ENCODE data around the gene RPS19BP1.
A peak's percentile ranks its signal among the peaks of the same experiment; 100 is the strongest.

RPS19BP1 gene

GRCh38 chr22:39536711-39537110, 4.2 kb upstream of the RPS19BP1 start:
- peaks cover 22 to 26% of the 10 kb centered on the region in 2 experiments for H3K4me1 ChIP-seq (ENCODE audit: control insufficient read depth in 1 of 2, insufficient read depth in 1 of 2, low read depth in 1 of 2, low read length in 1 of 2)
- H3K36me3 ChIP-seq, result no peaks in the 10 kb centered on the region
- no peaks in the 10 kb centered on the region for H3K9me3 ChIP-seq
- H3K27me3 ChIP-seq, result no peaks in the 10 kb centered on the region
- H3K27ac ChIP-seq, result no peak overlapping the region
- TF ChIP-seq CTCF (IDR thresholded peaks at IDR 0.05), result no peak
- no peak overlapping the region for H3K4me3 ChIP-seq (ENCODE audit: low read depth in 1 of 2, low read length in 1 of 2)

GRCh38 chr22:39535831-39536449, 3.4 kb upstream of the RPS19BP1 start:
- Histone ChIP-seq H3K27ac (no peak overlapping the region), H3K4me1 (ENCODE audit: control insufficient read depth in 1 of 2, insufficient read depth in 1 of 2, low read depth in 1 of 2, low read length in 1 of 2) (peaks cover 29 to 34% of the 10 kb centered on the region in 2 experiments), H3K27me3 (no peaks in the 10 kb centered on the region), H3K9me3 (no peaks in the 10 kb centered on the region), H3K36me3 (peaks cover 5% of the 10 kb centered on the region), H3K4me3 (ENCODE audit: low read depth in 1 of 2, low read length in 1 of 2) (no peak overlapping the region)
- no peak for TF ChIP-seq CTCF (IDR thresholded peaks at IDR 0.05)

DNA sequence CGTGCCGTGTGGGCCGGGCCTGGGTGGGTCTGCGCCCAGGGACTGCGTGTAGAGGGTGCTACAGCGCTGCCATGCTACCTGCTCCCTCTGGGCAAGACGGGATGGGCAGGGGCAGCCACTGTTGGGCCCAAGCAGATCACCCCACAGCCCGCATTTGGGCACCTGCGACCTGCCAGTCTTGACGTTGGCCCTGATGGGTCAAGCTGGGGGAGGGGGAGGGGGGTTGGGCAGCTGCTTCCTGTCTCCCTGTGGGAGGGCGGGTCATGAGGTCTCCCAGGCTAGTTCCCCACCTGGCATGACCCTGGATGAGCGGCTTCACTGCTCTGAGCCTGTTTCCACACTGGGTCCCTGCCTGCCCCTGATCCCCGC, 2.8 kb upstream of the RPS19BP1 start:
- H3K9me3 ChIP-seq, result no peaks in the 10 kb centered on the region
- H3K36me3 ChIP-seq, result peaks cover 11% of the 10 kb centered on the region
- no peaks in the 10 kb centered on the region for H3K27me3 ChIP-seq
- peaks cover 35 to 40% of the 10 kb centered on the region in 2 experiments for H3K4me1 ChIP-seq (ENCODE audit: control insufficient read depth in 1 of 2, insufficient read depth in 1 of 2, low read depth in 1 of 2, low read length in 1 of 2)
- no peak for TF ChIP-seq CTCF (IDR thresholded peaks at IDR 0.05)
- H3K4me3 ChIP-seq (ENCODE audit: low read depth in 1 of 2, low read length in 1 of 2), result no peak overlapping the region
- H3K27ac ChIP-seq, result no peak overlapping the region

- peak; percentile 83 for TF ChIP-seq CTCF (IDR thresholded peaks at IDR 0.05)
- H3K36me3 ChIP-seq, result peaks cover 17% of the 10 kb centered on the region
- no peaks in the 10 kb centered on the region for H3K27me3 ChIP-seq
- H3K4me3 ChIP-seq (ENCODE audit: low read depth in 1 of 2, low read length in 1 of 2), result no peak overlapping the region
- H3K9me3 ChIP-seq, result no peaks in the 10 kb centered on the region
- H3K4me1 ChIP-seq (ENCODE audit: control insufficient read depth in 1 of 2, insufficient read depth in 1 of 2, low read depth in 1 of 2, low read length in 1 of 2), result peaks cover 41 to 46% of the 10 kb centered on the region in 2 experiments
- H3K27ac ChIP-seq, result peak overlapping the region; percentile 94
Observed at GRCh38 chr22:39534591-39535356, 2.2 kb upstream of the RPS19BP1 start.

DNA sequence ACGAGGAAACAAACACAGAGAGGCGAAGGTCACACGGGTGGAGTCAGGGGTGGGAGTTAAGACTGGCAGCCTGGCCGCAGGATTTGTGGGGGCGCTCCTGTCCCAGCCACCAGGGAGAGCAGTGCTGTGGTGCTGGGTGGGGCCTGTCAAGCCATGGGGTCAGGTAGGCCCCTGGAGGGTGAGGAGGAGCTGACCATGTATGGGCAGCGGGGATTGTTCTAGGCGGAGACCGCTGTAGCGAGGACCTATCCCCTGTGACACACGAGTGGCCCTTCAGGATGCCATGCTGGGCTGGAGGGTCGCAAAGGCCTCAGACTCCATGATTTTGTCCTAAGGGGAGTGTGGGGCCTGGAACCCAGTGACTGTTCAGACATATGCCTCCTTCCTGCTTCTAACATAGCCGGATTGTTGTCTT, 1.6 kb upstream of the RPS19BP1 start:
- peak overlapping the region; percentile 94 for H3K27ac ChIP-seq
- H3K4me3 ChIP-seq (ENCODE audit: low read depth in 1 of 2, low read length in 1 of 2), result no peak overlapping the region
- peaks cover 24% of the 10 kb centered on the region for H3K36me3 ChIP-seq
- H3K4me1 ChIP-seq (ENCODE audit: control insufficient read depth in 1 of 2, insufficient read depth in 1 of 2, low read depth in 1 of 2, low read length in 1 of 2), result peaks cover 48 to 52% of the 10 kb centered on the region in 2 experiments
- H3K27me3 ChIP-seq, result no peaks in the 10 kb centered on the region
- H3K9me3 ChIP-seq, result no peaks in the 10 kb centered on the region
- TF ChIP-seq CTCF (IDR thresholded peaks at IDR 0.05), result no peak
